Muscle of leg (tissue), 11 donors: ENCODE measurements around the gene GCLC. TPM values are rescaled to one million over a fixed set of nuclear protein-coding genes. Genes with fewer than 3 reads are reported as not detected.
A peak's percentile ranks its signal among the peaks of the same experiment; 100 is the strongest.
"Not testable (repeated sequence)": the region's sequence is repeated elsewhere in the genome, so short reads cannot be mapped to it uniquely, and the experiment has no call there.

Experiments
- DNase-seq: peaks from one replicate; pipeline ENCODE4 v3.0.0; 2013
- H3K27ac ChIP-seq: one replicate; pipeline ENCODE4 v1.5.1; 2013; ENCODE audit warnings: mild to moderate bottlenecking, low read length, control low read depth
- H3K27me3 ChIP-seq: one replicate; pipeline ENCODE4 v1.6.1; 2013; ENCODE audit warnings: low read length; ENCODE audit not compliant: control insufficient read depth, insufficient read depth
- H3K36me3 ChIP-seq: one replicate; pipeline ENCODE4 v1.6.1; 2013; ENCODE audit warnings: low read length; ENCODE audit not compliant: control insufficient read depth, insufficient read depth
- H3K4me1 ChIP-seq: one replicate; pipeline ENCODE4 v1.6.1; 2013; ENCODE audit warnings: low read length; ENCODE audit not compliant: control insufficient read depth, insufficient read depth
- H3K4me3 ChIP-seq: one replicate; pipeline ENCODE4 v1.5.1; 2013; ENCODE audit warnings: low read length, control low read depth
- H3K9me3 ChIP-seq: replicated peaks from 2 replicates; pipeline ENCODE4 v1.6.1; 2013; ENCODE audit warnings: low read depth, low read length; ENCODE audit not compliant: control insufficient read depth
- WGBS: methylation state at CpG from one replicate; pipeline ENCODE4 v1.1.5; 2013; ENCODE audit warnings: missing lambda C conversion rate; ENCODE audit not compliant: insufficient coverage; 5-methylcytosine and 5-hydroxymethylcytosine counted together
- polyA plus RNA-seq, 8 donors: library from polyadenylated mRNA; unstranded; fragments of 120-200 nt; gene quantifications; one replicate each; pipeline versions ENCODE4 v1.2.1 to v1.2.3, GENCODE V29; 2013; ENCODE audit warnings: inconsistent platforms in 1 of 8, low replicate concordance in 1 of 8; ENCODE audit not compliant: insufficient read length in 8 of 8, insufficient read depth in 1 of 8
- total RNA-seq: library from RNA; stranded (reverse); fragments of 120-200 nt; gene quantifications from one replicate; pipeline ENCODE4 v1.2.4, GENCODE V29; 2013

Gene GCLC
- total and polyA plus RNA-seq, 9 donors: 6.8 to 9.5 (median 7.4) TPM

DNA sequence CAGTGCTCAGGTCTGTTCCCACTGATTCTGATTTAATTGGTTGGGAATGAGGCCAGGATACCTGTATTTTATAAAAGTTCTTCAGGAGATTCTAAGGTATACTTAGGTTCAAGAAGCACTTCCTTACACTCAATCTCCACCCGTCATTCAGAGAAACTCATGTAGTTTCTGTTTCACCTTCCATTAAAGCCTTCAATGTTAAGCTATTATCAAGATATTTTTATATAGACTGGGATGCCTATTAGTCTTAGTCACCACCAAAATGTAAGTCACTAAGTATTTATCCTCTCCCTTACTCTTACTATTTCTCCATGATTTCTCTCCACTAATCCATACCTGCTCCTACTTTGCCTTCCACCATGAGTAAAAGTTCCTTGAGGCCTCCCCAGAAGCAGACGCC, 38.1 kb upstream of the GCLC start:
- Histone ChIP-seq H3K36me3 (no peaks in the 10 kb centered on the region), H3K4me1 (peaks cover 4% of the 10 kb centered on the region), H3K27ac (no peak overlapping the region), H3K4me3 (no peak overlapping the region), H3K27me3 (no peaks in the 10 kb centered on the region), H3K9me3 (no peaks in the 10 kb centered on the region)
- DNase-seq: no peak
- WGBS: no CpG with 5 or more reads among the region's 2 CpGs

DNA sequence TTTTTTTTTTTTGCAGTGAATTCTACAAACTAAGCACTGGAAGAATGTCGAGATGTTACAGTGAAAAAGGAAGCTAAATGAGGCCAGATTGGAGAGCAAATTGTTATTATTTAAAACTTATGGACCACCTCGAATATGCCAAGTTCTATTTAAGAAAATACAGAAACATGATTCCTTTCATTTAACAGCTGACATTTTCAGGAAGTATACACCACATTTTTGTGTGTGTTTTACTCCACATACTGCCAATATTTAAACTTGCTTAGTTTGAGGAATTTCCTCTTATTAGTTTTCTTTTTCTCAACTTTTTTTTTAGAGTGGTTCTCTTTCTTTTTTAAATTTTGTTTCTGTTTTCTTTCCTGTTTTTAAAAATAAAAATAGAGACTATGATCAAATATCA, 37.0 kb upstream of the GCLC start:
- H3K4me1 ChIP-seq: peaks cover 4% of the 10 kb centered on the region
- DNase-seq: peak; percentile 65
- no peak overlapping the region for H3K27ac ChIP-seq
- no CpG with 5 or more reads among the region's 2 CpGs for WGBS
- no peaks in the 10 kb centered on the region for H3K36me3 ChIP-seq
- no peaks in the 10 kb centered on the region for H3K27me3 ChIP-seq
- H3K9me3 ChIP-seq: no peaks in the 10 kb centered on the region
- H3K4me3 ChIP-seq: no peak overlapping the region

DNA sequence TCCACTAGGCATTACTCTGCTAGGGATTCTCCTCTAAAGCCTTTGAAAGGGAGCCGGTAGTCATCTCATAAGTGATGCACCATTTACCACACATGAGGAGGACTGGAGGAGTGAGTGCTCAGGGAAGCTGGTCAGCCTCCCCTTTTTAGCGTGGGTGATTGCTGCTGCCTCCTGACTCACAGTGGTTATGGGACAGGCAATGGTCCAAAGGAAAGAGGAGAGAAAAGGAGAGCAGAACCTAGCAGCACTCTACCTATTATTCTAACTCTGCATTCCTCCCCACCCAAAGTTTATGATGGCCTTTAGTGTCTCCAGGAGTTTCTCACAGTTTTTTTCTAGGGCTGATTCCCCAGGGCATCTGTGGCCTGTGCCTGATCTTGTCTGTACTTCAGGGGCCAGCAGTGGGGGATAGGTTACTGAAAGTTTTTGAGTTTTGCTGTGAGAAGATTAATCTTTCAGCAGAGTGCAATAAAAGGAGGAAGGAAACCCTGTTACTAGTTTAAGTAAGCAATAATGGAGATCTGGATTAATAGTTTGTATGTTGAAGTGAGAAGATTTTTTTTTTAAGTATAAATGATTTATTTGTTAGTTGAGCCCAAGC, 36.4 kb upstream of the GCLC start:
- Histone ChIP-seq H3K4me3 (no peak overlapping the region), H3K36me3 (no peaks in the 10 kb centered on the region), H3K27me3 (no peaks in the 10 kb centered on the region), H3K27ac (peak overlapping the region; percentile 8), H3K4me1 (peaks cover 4% of the 10 kb centered on the region), H3K9me3 (no peaks in the 10 kb centered on the region)
- WGBS: no CpG with 5 or more reads among the region's 2 CpGs
- DNase-seq: peak; percentile 40

GRCh38 chr6:53579338-53579737, 34.4 kb upstream of the GCLC start:
- no peaks in the 10 kb centered on the region for H3K27me3 ChIP-seq
- no peaks in the 10 kb centered on the region for H3K36me3 ChIP-seq
- H3K4me1 ChIP-seq: peaks cover 4% of the 10 kb centered on the region
- no peaks in the 10 kb centered on the region for H3K9me3 ChIP-seq
- no peak for DNase-seq
- H3K27ac ChIP-seq: no peak overlapping the region
- WGBS: no CpG with 5 or more reads among the region's 5 CpGs
- H3K4me3 ChIP-seq: no peak overlapping the region

DNA sequence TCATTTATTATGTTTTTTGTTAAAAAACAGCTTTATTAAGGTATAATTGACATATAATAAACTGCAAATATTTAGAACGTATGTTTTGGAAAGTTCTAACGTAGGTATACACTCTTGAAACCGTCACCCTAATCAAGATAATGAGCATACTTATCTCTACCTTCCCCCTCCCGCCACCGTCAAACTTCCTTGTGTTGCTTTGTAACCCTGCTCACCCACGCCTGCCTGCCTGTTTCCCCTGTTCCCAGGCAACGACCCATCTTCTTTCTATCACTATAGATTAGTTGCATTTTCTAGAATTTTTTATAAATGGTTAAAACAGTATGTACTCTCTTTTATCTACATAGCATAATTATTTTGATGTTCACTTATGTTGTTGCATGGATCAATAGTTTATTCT, 33.5 kb upstream of the GCLC start:
- Histone ChIP-seq H3K27me3 (no peaks in the 10 kb centered on the region), H3K27ac (no peak overlapping the region), H3K4me3 (no peak overlapping the region), H3K4me1 (peaks cover 4% of the 10 kb centered on the region), H3K9me3 (no peaks in the 10 kb centered on the region), H3K36me3 (no peaks in the 10 kb centered on the region)
- no CpG with 5 or more reads among the region's 7 CpGs for WGBS
- no peak for DNase-seq

DNA sequence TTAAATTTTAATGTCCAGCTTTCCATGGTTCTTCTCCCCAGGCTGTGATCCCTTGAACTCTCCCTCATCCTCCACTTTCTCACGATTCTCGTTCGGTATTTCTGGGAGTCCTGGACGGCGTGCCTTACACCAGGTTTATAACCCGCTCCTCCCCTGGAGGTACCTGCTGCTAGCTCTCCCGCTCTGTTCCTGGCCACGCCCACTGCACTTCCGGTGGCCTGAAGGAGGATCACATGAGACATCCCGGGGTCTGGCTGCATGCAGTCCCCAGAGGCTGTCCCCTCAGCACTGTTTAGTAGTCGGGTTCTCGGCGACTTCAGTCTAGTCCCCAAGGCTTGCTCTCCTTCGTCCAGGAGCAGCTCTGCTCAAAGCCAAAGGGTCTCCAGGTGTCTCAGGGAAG, 28.4 kb upstream of the GCLC start:
- H3K4me3 ChIP-seq: no peak overlapping the region
- H3K9me3 ChIP-seq: no peaks in the 10 kb centered on the region
- H3K27ac ChIP-seq: no peak overlapping the region
- no peaks in the 10 kb centered on the region for H3K27me3 ChIP-seq
- no peaks in the 10 kb centered on the region for H3K4me1 ChIP-seq
- H3K36me3 ChIP-seq: no peaks in the 10 kb centered on the region
- WGBS: 63% methylated on average over 14 of the region's 14 CpGs
- DNase-seq: no peak

DNA sequence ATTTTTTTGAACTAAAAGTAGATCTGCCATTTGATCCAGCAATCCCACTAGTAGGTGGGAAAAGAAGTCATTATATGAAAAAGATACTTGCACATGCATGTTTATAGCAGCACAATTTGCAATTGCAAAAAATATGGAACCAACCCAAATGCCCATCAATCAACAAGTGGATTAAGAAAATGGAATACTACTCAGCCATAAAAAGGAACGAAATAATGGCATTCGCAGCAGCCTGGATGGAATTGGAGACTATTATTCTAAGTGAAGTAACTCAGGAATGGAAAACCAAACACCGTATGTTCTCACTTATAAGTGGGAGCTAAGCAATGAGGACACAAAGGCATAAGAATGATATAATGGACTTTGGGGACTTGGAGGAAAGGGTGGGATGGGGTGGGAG, 27.5 kb upstream of the GCLC start:
- H3K27ac ChIP-seq, DNase-seq, H3K36me3 ChIP-seq, H3K4me3 ChIP-seq, H3K9me3 ChIP-seq, H3K4me1 ChIP-seq, H3K27me3 ChIP-seq: not testable (repeated sequence)
- WGBS: no CpG with 5 or more reads among the region's 3 CpGs

- H3K27ac ChIP-seq: no peak overlapping the region
- WGBS: 33% methylated on average over 1 of the region's 2 CpGs
- peaks cover 2% of the 10 kb centered on the region for H3K27me3 ChIP-seq
- no peak overlapping the region for H3K4me3 ChIP-seq
- H3K36me3 ChIP-seq: no peaks in the 10 kb centered on the region
- no peaks in the 10 kb centered on the region for H3K4me1 ChIP-seq
- no peaks in the 10 kb centered on the region for H3K9me3 ChIP-seq
- DNase-seq: no peak
Measured at GRCh38 chr6:53568776-53569616, 24.1 kb upstream of the GCLC start.

DNA sequence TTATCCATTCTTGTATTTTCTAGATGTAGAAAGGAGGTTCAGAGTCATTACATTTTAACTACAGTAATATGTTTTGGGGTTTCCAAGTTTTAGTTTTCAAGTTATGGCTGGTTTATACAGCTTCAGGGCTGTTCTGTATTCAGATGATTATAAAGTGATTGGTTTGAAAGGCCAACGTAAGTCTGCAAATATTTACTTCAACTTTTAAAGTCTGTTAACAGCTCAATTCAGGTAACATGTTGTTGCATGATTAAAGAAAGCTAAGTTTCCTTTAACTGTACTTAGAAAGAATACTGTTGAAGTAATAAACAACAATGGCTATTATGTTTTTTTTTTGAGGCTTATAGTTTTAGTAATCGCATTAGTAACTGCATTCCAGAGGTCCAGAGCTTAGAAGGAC, 22.8 kb upstream of the GCLC start:
- no peak overlapping the region for H3K4me3 ChIP-seq
- DNase-seq: no peak
- H3K27ac ChIP-seq: no peak overlapping the region
- no peaks in the 10 kb centered on the region for H3K9me3 ChIP-seq
- H3K4me1 ChIP-seq: no peaks in the 10 kb centered on the region
- 83% methylated on average over 1 of the region's 2 CpGs for WGBS
- no peaks in the 10 kb centered on the region for H3K36me3 ChIP-seq
- H3K27me3 ChIP-seq: peaks cover 2% of the 10 kb centered on the region

DNA sequence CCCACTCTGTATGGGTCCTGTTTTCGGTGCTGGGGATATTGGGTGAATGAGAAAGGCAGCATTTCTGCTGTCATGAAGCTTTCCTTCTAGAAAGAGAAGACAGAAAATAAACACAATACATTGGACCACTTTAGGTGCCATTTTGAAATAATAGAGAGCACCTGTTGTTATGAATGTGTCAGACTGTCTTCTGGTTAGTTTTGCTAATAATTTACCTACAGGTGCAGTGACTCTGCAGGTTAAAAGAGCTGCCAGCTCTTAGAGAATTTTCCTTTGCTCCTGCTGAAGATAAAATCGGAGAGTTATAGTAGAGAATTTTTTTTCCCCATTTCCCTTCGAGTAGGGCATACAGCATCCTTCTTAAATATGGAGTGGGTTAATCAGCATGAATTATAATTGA, 21.9 kb upstream of the GCLC start:
- WGBS: no CpG with 5 or more reads among the region's 3 CpGs
- DNase-seq: no peak
- Histone ChIP-seq H3K9me3 (no peaks in the 10 kb centered on the region), H3K4me1 (no peaks in the 10 kb centered on the region), H3K4me3 (no peak overlapping the region), H3K36me3 (no peaks in the 10 kb centered on the region), H3K27ac (no peak overlapping the region), H3K27me3 (peaks cover 2% of the 10 kb centered on the region)
